HepG2 (cell line): ENCODE measurements around the gene RSPH9. TPM values are rescaled to one million over a fixed set of nuclear protein-coding genes. Genes with fewer than 3 reads are reported as not detected.

Experiments
- DPF2 ChIP-seq: sonication (generic); formaldehyde crosslinking; IDR thresholded peaks from 2 replicates; pipeline ENCODE4 v1.4.0; 2020; ENCODE audit warnings: mild to moderate bottlenecking, low read depth, missing genetic modification reagents, borderline replicate concordance
- GATAD2A ChIP-seq: IDR thresholded peaks from 2 replicates; pipeline ENCODE4 v1.6.1; 2016
- HOXD1 ChIP-seq: sonication (generic); formaldehyde crosslinking; IDR thresholded peaks from 2 replicates; pipeline ENCODE4 v1.5.0; 2020; ENCODE audit warnings: missing genetic modification reagents
- NR2F6 ChIP-seq, 2 experiments: IDR thresholded peaks; 2 replicates each; pipeline ENCODE4 v1.6.1; 2016; ENCODE audit warnings: antibody characterized with exemption in 1 of 2, mild to moderate bottlenecking in 1 of 2
- POLR2AphosphoS2 ChIP-seq: IDR thresholded peaks from 2 replicates; pipeline ENCODE4 v1.6.1; 2011; ENCODE audit warnings: low read depth, low read length, improper control_type of control experiment
- SMAD1 ChIP-seq: sonication (generic); formaldehyde crosslinking; IDR thresholded peaks from 2 replicates; pipeline ENCODE4 v1.4.0; 2020; ENCODE audit warnings: missing genetic modification reagents, low read depth, mild to moderate bottlenecking, borderline replicate concordance
- ZKSCAN1 ChIP-seq: fragments of 150-350 bp; IDR thresholded peaks from 2 replicates; pipeline ENCODE4 v1.6.1; 2014; ENCODE audit warnings: low read length
- ZKSCAN5 ChIP-seq: sonication (generic); formaldehyde crosslinking; IDR thresholded peaks from 2 replicates; pipeline ENCODE4 v1.5.1; 2020; ENCODE audit warnings: mild to moderate bottlenecking, missing genetic modification reagents
- ZNF17 ChIP-seq: sonication (generic); formaldehyde crosslinking; IDR thresholded peaks from 2 replicates; pipeline ENCODE4 v1.5.0; 2020; ENCODE audit warnings: mild to moderate bottlenecking, missing genetic modification reagents
- ZNF232 ChIP-seq: sonication (generic); formaldehyde crosslinking; IDR thresholded peaks from 2 replicates; pipeline ENCODE4 v1.4.0; 2020; ENCODE audit warnings: missing genetic modification reagents, borderline replicate concordance
- ZNF274 ChIP-seq: sonication (generic); formaldehyde crosslinking; IDR thresholded peaks from 2 replicates; pipeline ENCODE4 v1.5.1; 2020; ENCODE audit warnings: mild to moderate bottlenecking, missing genetic modification reagents
- ZNF343 ChIP-seq: sonication (generic); formaldehyde crosslinking; IDR thresholded peaks from 2 replicates; pipeline ENCODE4 v1.4.0; 2020; ENCODE audit warnings: mild to moderate bottlenecking, missing genetic modification reagents
- ZNF839 ChIP-seq: sonication (generic); formaldehyde crosslinking; IDR thresholded peaks from 2 replicates; pipeline ENCODE4 v1.4.0; 2020; ENCODE audit warnings: missing genetic modification reagents, mild to moderate bottlenecking, borderline replicate concordance
- polyA plus RNA-seq, 8 experiments: library from polyadenylated mRNA; depleted of rRNA in 3 of 8; stranded (reverse) in 7 of 8; unstranded in 1 of 8; fragments of >200 nt; fragmentation: Illumina TruSeq in 4 of 8; extraction: Trizol in 4 of 8; gene quantifications; 2 replicates each; pipeline versions ENCODE4 v1.2.1 to v1.2.3, GENCODE V29; 2011 to 2016; ENCODE audit warnings: low read depth in 4 of 8, missing spikeins in 1 of 8, mixed read lengths in 1 of 8; ENCODE audit not compliant: insufficient read depth in 1 of 8
- total RNA-seq, 5 experiments: library from RNA; depleted of rRNA; stranded (reverse); fragments of >200 nt; fragmentation: Illumina TruSeq; extraction: Trizol; gene quantifications; 2 replicates each; pipeline ENCODE4 v1.2.3, GENCODE V29; 2016; ENCODE audit warnings: low read depth in 1 of 5
- TF ChIP-seq, protein P1 (sequence below): sonication (generic); formaldehyde crosslinking; IDR thresholded peaks from 2 replicates; pipeline ENCODE4 v1.9.0; 2021; ENCODE audit warnings: missing genetic modification reagents, borderline replicate concordance
- TF ChIP-seq, protein P2 (sequence below): sonication (generic); formaldehyde crosslinking; IDR thresholded peaks from 2 replicates; pipeline ENCODE4 v1.8.0; 2022; ENCODE audit warnings: missing genetic modification reagents, low read depth, mild to moderate bottlenecking, borderline replicate concordance
- TF ChIP-seq, protein P3 (sequence below): sonication (generic); formaldehyde crosslinking; IDR thresholded peaks from 2 replicates; pipeline ENCODE4 v1.9.0; 2021; ENCODE audit warnings: missing genetic modification reagents, borderline replicate concordance
- TF ChIP-seq, protein P4 (sequence below): IDR thresholded peaks from 2 replicates; pipeline ENCODE4 v1.6.1; 2016; ENCODE audit warnings: missing compliant biosample characterization, missing genetic modification reagents, borderline replicate concordance
- TF ChIP-seq, protein P5 (sequence below): sonication (generic); formaldehyde crosslinking; IDR thresholded peaks from 2 replicates; pipeline ENCODE4 v1.4.0; 2020; ENCODE audit warnings: missing genetic modification reagents, low read depth, mild to moderate bottlenecking, borderline replicate concordance
- TF ChIP-seq, protein P6 (sequence below): sonication (generic); formaldehyde crosslinking; IDR thresholded peaks from 2 replicates; pipeline ENCODE4 v1.5.0; 2020; ENCODE audit warnings: missing genetic modification reagents
- TF ChIP-seq, protein P7 (sequence below): fragments of 450-650 bp; IDR thresholded peaks from 2 replicates; pipeline ENCODE4 v1.6.1; 2017; ENCODE audit warnings: mild to moderate bottlenecking

The RSPH9 gene
- total and polyA plus RNA-seq, 2 of the 13 experiments (the other 11 are each of a cell fraction or from before 2014, with no cell fraction given), result 0.04 TPM; not detected in 1

DNA sequence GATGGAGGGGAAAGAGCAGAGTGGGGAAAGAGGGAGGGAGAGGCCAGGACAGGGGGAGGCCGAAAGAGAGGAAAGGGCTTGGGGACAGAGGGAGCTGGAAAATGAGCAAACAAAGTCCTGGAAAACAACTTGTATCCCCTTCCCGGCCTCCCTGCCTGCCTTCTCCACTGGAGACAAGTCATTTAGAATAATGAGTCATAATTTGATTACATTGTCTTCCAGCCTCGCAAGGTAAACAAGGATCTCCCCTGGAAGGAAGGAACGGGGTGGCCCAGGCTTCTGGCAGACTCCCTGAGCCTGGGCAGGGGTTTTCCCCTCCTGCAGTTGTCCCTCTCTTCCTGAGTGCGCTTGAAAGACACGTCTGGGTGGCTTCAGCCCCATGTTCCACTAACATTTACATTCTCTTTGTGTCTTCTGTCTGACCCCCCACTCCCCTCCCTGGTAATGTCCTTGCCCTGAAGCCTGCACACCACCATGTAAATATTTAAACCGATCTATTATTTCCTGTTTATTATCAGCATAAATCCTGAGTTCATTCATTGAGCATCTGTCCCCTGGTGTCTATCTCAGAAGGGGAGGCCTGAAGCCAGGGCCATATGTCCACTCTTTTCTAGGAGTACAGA, 54.8 kb downstream of the RSPH9 start (continued):
- TF ChIP-seq, protein P1, sequence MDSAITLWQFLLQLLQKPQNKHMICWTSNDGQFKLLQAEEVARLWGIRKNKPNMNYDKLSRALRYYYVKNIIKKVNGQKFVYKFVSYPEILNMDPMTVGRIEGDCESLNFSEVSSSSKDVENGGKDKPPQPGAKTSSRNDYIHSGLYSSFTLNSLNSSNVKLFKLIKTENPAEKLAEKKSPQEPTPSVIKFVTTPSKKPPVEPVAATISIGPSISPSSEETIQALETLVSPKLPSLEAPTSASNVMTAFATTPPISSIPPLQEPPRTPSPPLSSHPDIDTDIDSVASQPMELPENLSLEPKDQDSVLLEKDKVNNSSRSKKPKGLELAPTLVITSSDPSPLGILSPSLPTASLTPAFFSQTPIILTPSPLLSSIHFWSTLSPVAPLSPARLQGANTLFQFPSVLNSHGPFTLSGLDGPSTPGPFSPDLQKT (CRISPR knock-in tag), result no peak
- TF ChIP-seq ZNF17 (CRISPR knock-in tag) (no peak), ZNF839 (no peak), ZNF232 (CRISPR knock-in tag) (no peak), DPF2 (CRISPR knock-in tag) (peak; percentile 56; the same call in 1 of the 2 replicates), SMAD1 (no peak), ZNF274 (CRISPR knock-in tag) (no peak), ZKSCAN1 (no peak), ZNF343 (CRISPR knock-in tag) (no peak), GATAD2A (CRISPR knock-in tag) (peak; percentile 69), ZKSCAN5 (no peak), HOXD1 (CRISPR knock-in tag) (no peak), NR2F6 (IDR thresholded peaks at IDR 0.05) (no peak), NR2F6 (CRISPR knock-in tag; IDR thresholded peaks at IDR 0.05) (no peak), POLR2AphosphoS2 (no peak)
- TF ChIP-seq, protein P2, sequence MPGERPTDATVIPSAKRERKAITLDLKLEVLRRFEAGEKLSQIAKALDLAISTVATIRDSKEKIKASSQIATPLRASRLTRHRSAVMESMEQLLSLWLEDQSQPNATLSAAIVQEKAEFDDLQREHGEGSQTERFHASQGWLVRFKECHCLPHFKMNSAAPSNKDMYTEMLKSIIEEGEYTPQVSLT (CRISPR knock-in tag), result no peak
- TF ChIP-seq, protein P3, sequence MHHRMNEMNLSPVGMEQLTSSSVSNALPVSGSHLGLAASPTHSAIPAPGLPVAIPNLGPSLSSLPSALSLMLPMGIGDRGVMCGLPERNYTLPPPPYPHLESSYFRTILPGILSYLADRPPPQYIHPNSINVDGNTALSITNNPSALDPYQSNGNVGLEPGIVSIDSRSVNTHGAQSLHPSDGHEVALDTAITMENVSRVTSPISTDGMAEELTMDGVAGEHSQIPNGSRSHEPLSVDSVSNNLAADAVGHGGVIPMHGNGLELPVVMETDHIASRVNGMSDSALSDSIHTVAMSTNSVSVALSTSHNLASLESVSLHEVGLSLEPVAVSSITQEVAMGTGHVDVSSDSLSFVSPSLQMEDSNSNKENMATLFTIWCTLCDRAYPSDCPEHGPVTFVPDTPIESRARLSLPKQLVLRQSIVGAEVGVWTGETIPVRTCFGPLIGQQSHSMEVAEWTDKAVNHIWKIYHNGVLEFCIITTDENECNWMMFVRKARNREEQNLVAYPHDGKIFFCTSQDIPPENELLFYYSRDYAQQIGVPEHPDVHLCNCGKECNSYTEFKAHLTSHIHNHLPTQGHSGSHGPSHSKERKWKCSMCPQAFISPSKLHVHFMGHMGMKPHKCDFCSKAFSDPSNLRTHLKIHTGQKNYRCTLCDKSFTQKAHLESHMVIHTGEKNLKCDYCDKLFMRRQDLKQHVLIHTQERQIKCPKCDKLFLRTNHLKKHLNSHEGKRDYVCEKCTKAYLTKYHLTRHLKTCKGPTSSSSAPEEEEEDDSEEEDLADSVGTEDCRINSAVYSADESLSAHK (CRISPR knock-in tag), result no peak
- TF ChIP-seq, protein P4, sequence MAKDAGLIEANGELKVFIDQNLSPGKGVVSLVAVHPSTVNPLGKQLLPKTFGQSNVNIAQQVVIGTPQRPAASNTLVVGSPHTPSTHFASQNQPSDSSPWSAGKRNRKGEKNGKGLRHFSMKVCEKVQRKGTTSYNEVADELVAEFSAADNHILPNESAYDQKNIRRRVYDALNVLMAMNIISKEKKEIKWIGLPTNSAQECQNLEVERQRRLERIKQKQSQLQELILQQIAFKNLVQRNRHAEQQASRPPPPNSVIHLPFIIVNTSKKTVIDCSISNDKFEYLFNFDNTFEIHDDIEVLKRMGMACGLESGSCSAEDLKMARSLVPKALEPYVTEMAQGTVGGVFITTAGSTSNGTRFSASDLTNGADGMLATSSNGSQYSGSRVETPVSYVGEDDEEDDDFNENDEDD (CRISPR knock-in tag), result no peak
- TF ChIP-seq, protein P5, sequence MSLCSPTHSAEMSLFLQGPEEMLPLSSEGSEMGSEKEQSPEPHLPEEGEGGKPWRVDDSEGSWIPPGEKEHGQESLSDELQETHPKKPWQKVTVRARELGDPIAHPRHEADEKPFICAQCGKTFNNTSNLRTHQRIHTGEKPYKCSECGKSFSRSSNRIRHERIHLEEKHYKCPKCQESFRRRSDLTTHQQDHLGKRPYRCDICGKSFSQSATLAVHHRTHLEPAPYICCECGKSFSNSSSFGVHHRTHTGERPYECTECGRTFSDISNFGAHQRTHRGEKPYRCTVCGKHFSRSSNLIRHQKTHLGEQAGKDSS, result no peak
- TF ChIP-seq, protein P6, sequence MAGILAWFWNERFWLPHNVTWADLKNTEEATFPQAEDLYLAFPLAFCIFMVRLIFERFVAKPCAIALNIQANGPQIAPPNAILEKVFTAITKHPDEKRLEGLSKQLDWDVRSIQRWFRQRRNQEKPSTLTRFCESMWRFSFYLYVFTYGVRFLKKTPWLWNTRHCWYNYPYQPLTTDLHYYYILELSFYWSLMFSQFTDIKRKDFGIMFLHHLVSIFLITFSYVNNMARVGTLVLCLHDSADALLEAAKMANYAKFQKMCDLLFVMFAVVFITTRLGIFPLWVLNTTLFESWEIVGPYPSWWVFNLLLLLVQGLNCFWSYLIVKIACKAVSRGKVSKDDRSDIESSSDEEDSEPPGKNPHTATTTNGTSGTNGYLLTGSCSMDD (CRISPR knock-in tag), result no peak
- TF ChIP-seq, protein P7, sequence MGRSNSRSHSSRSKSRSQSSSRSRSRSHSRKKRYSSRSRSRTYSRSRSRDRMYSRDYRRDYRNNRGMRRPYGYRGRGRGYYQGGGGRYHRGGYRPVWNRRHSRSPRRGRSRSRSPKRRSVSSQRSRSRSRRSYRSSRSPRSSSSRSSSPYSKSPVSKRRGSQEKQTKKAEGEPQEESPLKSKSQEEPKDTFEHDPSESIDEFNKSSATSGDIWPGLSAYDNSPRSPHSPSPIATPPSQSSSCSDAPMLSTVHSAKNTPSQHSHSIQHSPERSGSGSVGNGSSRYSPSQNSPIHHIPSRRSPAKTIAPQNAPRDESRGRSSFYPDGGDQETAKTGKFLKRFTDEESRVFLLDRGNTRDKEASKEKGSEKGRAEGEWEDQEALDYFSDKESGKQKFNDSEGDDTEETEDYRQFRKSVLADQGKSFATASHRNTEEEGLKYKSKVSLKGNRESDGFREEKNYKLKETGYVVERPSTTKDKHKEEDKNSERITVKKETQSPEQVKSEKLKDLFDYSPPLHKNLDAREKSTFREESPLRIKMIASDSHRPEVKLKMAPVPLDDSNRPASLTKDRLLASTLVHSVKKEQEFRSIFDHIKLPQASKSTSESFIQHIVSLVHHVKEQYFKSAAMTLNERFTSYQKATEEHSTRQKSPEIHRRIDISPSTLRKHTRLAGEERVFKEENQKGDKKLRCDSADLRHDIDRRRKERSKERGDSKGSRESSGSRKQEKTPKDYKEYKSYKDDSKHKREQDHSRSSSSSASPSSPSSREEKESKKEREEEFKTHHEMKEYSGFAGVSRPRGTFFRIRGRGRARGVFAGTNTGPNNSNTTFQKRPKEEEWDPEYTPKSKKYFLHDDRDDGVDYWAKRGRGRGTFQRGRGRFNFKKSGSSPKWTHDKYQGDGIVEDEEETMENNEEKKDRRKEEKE, result no peak
